GM12801 (cell line): ENCODE measurements around the gene HLA-E.

Source experiments
- CTCF ChIP-seq: IDR thresholded peaks from one replicate; pipeline ENCODE4 v1.5.1; 2011; ENCODE audit warnings: control low read depth; ENCODE audit not compliant: insufficient read length; ENCODE audit errors: extremely low read depth

HLA-E gene

GRCh38 chr6:30495993-30496392 lies 6.7 kb downstream of the HLA-E start:
- no peak for TF ChIP-seq CTCF

DNA sequence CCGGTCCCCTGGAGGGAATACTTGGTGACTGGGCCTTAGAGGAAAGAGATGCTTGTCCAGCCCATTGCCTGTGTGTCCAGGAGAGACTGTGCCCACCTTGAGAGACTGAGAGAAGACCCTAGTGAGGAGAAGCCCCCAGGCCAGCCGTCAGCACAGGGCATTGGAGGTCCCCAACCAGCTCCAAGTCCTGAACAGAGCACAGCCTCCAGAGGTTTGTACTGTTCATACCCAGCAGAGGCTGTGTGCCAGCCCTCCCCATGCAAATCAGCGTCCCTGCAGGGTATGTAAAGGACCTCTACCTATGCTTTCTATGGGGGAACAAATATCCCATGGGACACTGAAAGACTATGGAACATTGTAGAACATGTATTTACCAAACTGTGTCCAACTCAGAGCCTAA lies 8.4 kb downstream of the HLA-E start:
- TF ChIP-seq CTCF, result no peak

DNA sequence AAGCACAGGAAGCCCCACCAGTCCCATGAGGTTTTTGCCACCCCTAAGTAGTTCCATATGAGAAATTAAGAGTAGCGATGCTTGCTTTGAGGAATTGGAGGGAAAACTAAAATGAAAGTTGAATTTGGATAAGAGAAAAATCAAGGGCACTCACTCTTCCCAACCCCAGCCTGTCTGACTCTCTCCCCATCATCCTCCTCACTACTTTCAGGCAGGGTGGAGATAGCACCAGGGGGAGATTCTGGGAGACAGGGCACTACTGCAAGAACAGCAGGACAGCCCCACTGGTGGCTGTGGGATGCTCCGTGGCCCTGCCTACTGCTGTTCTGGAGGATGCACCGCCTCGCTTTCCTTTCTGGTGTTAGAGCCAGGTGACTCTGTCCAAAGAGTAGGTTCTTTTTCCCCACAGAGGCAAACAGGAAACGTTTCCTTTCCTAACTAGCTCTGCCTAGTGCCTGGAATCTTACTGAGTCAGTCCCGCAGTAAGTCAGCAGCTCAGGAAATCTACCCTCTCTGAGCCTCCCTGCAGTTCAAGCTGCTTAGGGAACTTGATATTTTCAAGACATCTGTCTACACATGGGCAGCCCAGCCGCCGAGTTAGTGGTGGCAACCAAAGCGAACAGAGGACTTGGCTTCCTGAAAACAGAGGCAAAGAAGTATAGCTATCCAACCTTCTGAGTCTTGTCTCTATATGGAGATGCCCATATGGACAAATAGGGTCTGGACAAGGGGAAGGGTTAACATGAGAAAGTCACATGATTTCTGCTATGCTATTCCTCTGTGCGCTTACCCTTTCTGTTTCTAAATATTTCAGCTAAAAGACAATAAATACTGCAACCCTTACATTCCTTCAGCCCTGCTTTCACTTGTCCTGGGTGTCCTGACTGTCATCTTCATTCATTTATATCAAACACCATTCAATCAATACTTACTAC lies 11.4 kb downstream of the HLA-E start:
- TF ChIP-seq CTCF, result no peak

DNA sequence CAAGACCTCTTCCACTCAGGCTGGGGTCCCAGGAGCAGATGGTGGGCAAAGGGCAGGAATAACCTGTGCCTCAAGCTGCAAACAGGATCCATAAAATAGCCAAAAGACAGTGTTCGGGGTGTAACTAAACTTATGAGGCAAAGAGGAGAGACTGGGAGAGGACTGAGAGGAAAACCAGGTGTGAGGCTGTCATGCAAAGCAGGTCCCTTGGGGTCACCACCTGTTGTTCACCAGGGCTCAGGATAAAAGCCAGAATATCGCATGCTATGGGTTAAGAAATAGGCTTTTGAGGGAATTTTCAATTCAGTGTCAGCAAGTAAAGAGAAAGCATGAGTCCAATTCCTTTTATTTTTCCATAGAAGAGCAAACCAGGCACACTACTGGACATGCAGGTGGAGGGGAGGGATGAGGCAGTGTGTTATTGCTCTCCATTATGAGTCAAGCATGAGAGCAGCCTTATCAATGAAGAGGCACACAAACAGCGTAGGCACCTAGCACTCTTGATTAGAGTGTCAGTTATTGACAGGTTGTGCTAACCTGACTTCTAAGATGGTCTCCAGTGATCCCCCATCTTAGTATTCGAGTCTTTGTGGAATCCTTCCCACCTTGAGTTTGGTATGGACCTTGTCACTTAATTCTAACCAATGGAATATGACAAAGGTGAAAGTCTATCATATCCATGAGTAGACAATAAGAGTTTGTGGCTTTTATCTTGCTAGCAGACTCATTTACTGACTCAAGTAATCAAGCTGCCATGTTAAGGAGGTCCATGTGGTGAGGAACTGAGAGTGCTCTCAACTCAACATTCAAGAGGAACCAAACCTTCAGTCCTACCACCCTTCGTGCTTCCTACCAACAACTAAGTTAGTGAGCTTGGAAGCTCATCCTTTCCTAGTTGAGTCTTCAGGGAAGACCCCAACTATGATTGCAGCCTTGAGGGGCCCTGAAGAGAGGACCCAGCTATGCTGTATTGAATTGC lies 18.8 kb downstream of the HLA-E start:
- TF ChIP-seq CTCF, result no peak

DNA sequence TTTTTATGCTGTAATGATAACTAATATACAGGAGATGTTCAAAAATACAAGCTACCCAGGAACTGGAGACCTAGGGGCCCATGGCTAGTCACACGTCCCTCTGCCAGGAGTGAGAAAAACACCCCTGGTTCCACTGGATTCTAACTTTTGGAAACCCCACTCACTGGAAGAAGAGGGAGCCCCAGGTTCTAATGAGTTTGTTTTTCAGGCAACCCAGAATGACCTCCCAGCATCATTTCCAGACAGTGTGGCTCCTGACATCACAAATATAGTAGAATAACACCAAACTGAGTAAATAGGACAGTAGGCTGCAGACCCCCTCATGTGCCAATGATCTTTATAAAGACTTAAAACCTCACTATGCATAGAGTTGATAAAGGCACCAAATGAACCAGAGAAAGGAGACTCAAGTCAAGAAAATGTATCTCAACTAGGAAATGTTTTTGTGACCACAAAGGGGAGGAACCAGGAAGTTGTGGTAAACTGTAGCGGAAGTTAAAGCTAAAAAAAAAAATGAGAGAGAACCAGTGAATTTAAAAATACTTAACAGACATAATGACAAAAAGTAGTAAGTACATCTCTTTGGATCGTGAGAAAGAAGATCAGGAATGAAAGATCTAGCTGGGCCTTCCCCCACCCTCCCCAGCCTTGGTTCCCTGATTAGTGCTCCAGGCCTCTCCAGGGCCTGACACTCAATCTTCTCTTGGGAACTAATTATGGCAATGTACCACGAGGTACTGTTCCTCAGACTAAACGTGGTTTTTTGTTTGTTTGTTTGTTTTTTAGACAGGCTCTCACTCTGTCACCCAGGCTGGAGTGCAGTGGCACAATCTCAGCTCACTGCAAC lies 19.8 kb downstream of the HLA-E start:
- TF ChIP-seq CTCF, result no peak

- no peak for TF ChIP-seq CTCF
Observed at GRCh38 chr6:30510419-30511168, 21.3 kb downstream of the HLA-E start.
